ENCODE measurements around the gene FBXO41.

FBXO41 gene

GRCh38 chr2:73238976-73239375 lies 45.3 kb downstream of the FBXO41 start:
- DNase-seq: no peak

GRCh38 chr2:73238149-73238548 lies 46.1 kb downstream of the FBXO41 start:
- DNase-seq: no peak

GRCh38 chr2:73237168-73237567 lies 47.1 kb downstream of the FBXO41 start:
- DNase-seq: no peak

- DNase-seq: no peak
Observed at GRCh38 chr2:73235315-73236028, 48.8 kb downstream of the FBXO41 start.

- DNase-seq: peak; percentile 92
Observed at GRCh38 chr2:73233932-73234832, 50.1 kb downstream of the FBXO41 start, which contains the start of gene CCT7. TSS of gene CCT7 (plus strand) at chr2:73234308. CDS start at chr2:73234379, 71 bp downstream.

GRCh38 chr2:73233154-73233931 lies 50.9 kb downstream of the FBXO41 start, which contains the start of gene PRADC1:
TSS of gene PRADC1 (minus strand) at chr2:73233239. CDS start at chr2:73233160, 79 bp downstream.
- peak; percentile 98 to 99 for DNase-seq

- DNase-seq: no peak
Observed at GRCh38 chr2:73232403-73233153, 51.7 kb downstream of the FBXO41 start.

GRCh38 chr2:73228631-73229030 lies 55.6 kb downstream of the FBXO41 start:
- DNase-seq: no peak

GRCh38 chr2:73227086-73227485 lies 57.2 kb downstream of the FBXO41 start:
- DNase-seq: no peak

- DNase-seq: no peak
Observed at GRCh38 chr2:73225513-73226360, 58.5 kb downstream of the FBXO41 start.

GRCh38 chr2:73223821-73224220 lies 60.5 kb downstream of the FBXO41 start:
- DNase-seq: no peak

GRCh38 chr2:73218298-73218697 lies 66.0 kb downstream of the FBXO41 start:
- no peak for DNase-seq

GRCh38 chr2:73217826-73218225 lies 66.5 kb downstream of the FBXO41 start:
- DNase-seq: no peak

- DNase-seq: no peak
Observed at GRCh38 chr2:73217160-73217559, 67.1 kb downstream of the FBXO41 start.

- no peak for DNase-seq
Observed at GRCh38 chr2:73215254-73215653, 69.0 kb downstream of the FBXO41 start.

- peak; percentile 58 to 61 for DNase-seq
Observed at GRCh38 chr2:73214120-73215035, 69.9 kb downstream of the FBXO41 start, which contains the start of gene SMYD5. TSS of gene SMYD5 (plus strand) at chr2:73214245. CDS start at chr2:73214267, 22 bp downstream.

- peak; percentile 24 to 71 for DNase-seq
Observed at GRCh38 chr2:73212448-73213176, 71.7 kb downstream of the FBXO41 start.

GRCh38 chr2:73212098-73212447 lies 72.2 kb downstream of the FBXO41 start:
- DNase-seq: no peak

- DNase-seq: no peak
Observed at GRCh38 chr2:73210696-73211095, 73.6 kb downstream of the FBXO41 start.
